Measurements from ENCODE around the gene AR. TPM values are rescaled to one million over a fixed set of nuclear protein-coding genes. Genes with fewer than 3 reads are reported as not detected.

Gene AR
- total RNA-seq, 1 experiment from 2014 or later = 0.05 TPM

- no peak for TF ChIP-seq TCF7L2 (IDR thresholded peaks at IDR 0.05; ENCODE audit: low read depth, low read length)
- no peak for TF ChIP-seq POLR2AphosphoS5 (IDR thresholded peaks at IDR 0.05; ENCODE audit: low read depth, low read length)
- no peak for TF ChIP-seq REST (IDR thresholded peaks at IDR 0.05; ENCODE audit: insufficient read depth in 1 of 2, low read depth in 2 of 2, low read length in 1 of 2)
- no peak for TF ChIP-seq CTCF (IDR thresholded peaks at IDR 0.05)
- TF ChIP-seq SIN3A (IDR thresholded peaks at IDR 0.05; ENCODE audit: borderline replicate concordance, insufficient read depth, low read depth, low read length) = no peak
- intact Hi-C loops (cut with micrococcal nuclease; ENCODE audit: unreplicated experiment) = no loop called here
- no TSS peak for BruUV-seq (replicated peaks)
- DNase-seq (ENCODE audit: low read depth, low spot score) (no peak), ATAC-seq (no peak)
- Histone ChIP-seq H3K4me1 (ENCODE audit: control insufficient read depth, insufficient read depth, low read length) (no peaks in the 10 kb centered on the region), H3K27ac (ENCODE audit: low read length) (no peak overlapping the region), H3K27me3 (ENCODE audit: control insufficient read depth, insufficient read depth, low read length) (no peaks in the 10 kb centered on the region), H3K36me3 (ENCODE audit: control insufficient read depth, insufficient read depth, low read length) (no peaks in the 10 kb centered on the region), H3K9me3 (ENCODE audit: control insufficient read depth, insufficient read depth, low read depth, low read length) (no peaks in the 10 kb centered on the region), H3K4me3 (ENCODE audit: low read depth in 2 of 2, low read length in 2 of 2) (no peak overlapping the region)
- ChIA-PET POLR2A (no interaction called here), CTCF (no interaction called here)
- in situ Hi-C loops (cut with HindIII; ENCODE audit: low pct_unique_long_range_greater_than_20kb, low sequenced_read_pairs) = no loop called here
These were observed 58.0 kb downstream of the AR start for GRCh38 chrX:67601771-67602170.

GRCh38 chrX:67604979-67605703 is 61.3 kb downstream of the AR start:
- Histone ChIP-seq H3K9me3 (ENCODE audit: control insufficient read depth, insufficient read depth, low read depth, low read length) (no peaks in the 10 kb centered on the region), H3K4me3 (ENCODE audit: low read depth in 2 of 2, low read length in 2 of 2) (no peak overlapping the region), H3K27ac (ENCODE audit: low read length) (no peak overlapping the region), H3K4me1 (ENCODE audit: control insufficient read depth, insufficient read depth, low read length) (no peaks in the 10 kb centered on the region), H3K27me3 (ENCODE audit: control insufficient read depth, insufficient read depth, low read length) (no peaks in the 10 kb centered on the region), H3K36me3 (ENCODE audit: control insufficient read depth, insufficient read depth, low read length) (no peaks in the 10 kb centered on the region)
- intact Hi-C loops (cut with micrococcal nuclease; ENCODE audit: unreplicated experiment) (no loop called here), in situ Hi-C loops (cut with HindIII; ENCODE audit: low pct_unique_long_range_greater_than_20kb, low sequenced_read_pairs) (no loop called here)
- no peak for ATAC-seq
- ChIA-PET POLR2A (no interaction called here), CTCF (no interaction called here)
- no peak for DNase-seq (ENCODE audit: low read depth, low spot score)
- TF ChIP-seq TCF7L2 (IDR thresholded peaks at IDR 0.05; ENCODE audit: low read depth, low read length) (no peak), REST (IDR thresholded peaks at IDR 0.05; ENCODE audit: insufficient read depth in 1 of 2, low read depth in 2 of 2, low read length in 1 of 2) (no peak)
- BruUV-seq (replicated peaks) = no TSS peak

Measured in Panc1 (cell line).